H1 (cell line): ENCODE results near the gene CSKMT. TPM values are rescaled to one million over a fixed set of nuclear protein-coding genes. Genes with fewer than 3 reads are reported as not detected.

Experiments
- CTCF ChIA-PET: fragments of 300-600 bp; sonication (Branson Sonifier 250); formaldehyde crosslinking; loops from one replicate; lab custom pipeline; 2021; ENCODE audit not compliant: partially characterized antibody; lab: Charles Lee
- POLR2A ChIA-PET: fragments of 300-600 bp; sonication (Branson Sonifier 250); formaldehyde crosslinking; loops from one replicate; lab custom pipeline; 2021; ENCODE audit warnings: inconsistent platforms; ENCODE audit not compliant: partially characterized antibody; lab: Charles Lee
- DNase-seq, 2 experiments: peaks; one replicate each; pipeline versions ENCODE4 v3.0.0 to v3.0.0-alpha.2; 2010 to 2022; ENCODE audit warnings: low spot score in 2 of 2, low read depth in 1 of 2, mixed read lengths in 1 of 2
- FAIRE-seq: peaks from 2 replicates; lab custom pipeline; 2011; peaks lifted over from hg19 to GRCh38; lab: Jason Lieb, UNC
- H2AFZ ChIP-seq: 2 replicates; pipeline ENCODE4 v1.8.1; 2012; ENCODE audit warnings: low read length, inconsistent platforms
- H2AK5ac ChIP-seq: 2 replicates; pipeline ENCODE4 v1.6.1; 2013; ENCODE audit warnings: low read depth, low read length
- H2BK120ac ChIP-seq: replicated peaks from 2 replicates; pipeline ENCODE3; 2013; ENCODE audit warnings: low read depth, low read length, inconsistent platforms
- H2BK12ac ChIP-seq: 2 replicates; pipeline ENCODE4 v1.6.1; 2013; ENCODE audit warnings: low read depth, low read length
- H2BK15ac ChIP-seq: 2 replicates; pipeline ENCODE4 v1.6.1; 2013; ENCODE audit warnings: low read length
- H2BK20ac ChIP-seq: 2 replicates; pipeline ENCODE4 v1.6.1; 2013; ENCODE audit warnings: low read length
- H2BK5ac ChIP-seq: 2 replicates; pipeline ENCODE4 v1.6.1; 2013; ENCODE audit warnings: low read depth, low read length
- H3K14ac ChIP-seq: 2 replicates; pipeline ENCODE4 v1.6.1; 2013; ENCODE audit warnings: inconsistent platforms; ENCODE audit not compliant: insufficient read length
- H3K18ac ChIP-seq: 2 replicates; pipeline ENCODE4 v1.6.1; 2013; ENCODE audit warnings: low read length; ENCODE audit errors: extremely low read depth
- H3K23ac ChIP-seq: 2 replicates; pipeline ENCODE4 v1.6.1; 2013; ENCODE audit warnings: inconsistent platforms; ENCODE audit not compliant: insufficient read length
- H3K23me2 ChIP-seq: 2 replicates; pipeline ENCODE4 v1.6.1; 2013; ENCODE audit warnings: low read depth, low read length
- H3K27ac ChIP-seq: 2 replicates; pipeline ENCODE4 v1.6.1; 2011; ENCODE audit warnings: low read depth, low read length, inconsistent platforms
- H3K27me3 ChIP-seq, 4 experiments: replicated peaks in 1 of 4; 1 replicate in 1 of 4; 2 replicates in 3 of 4; pipeline versions ENCODE4 v1.6.1 to v1.8.1; 2011 to 2013; ENCODE audit warnings: low read length in 3 of 4, mild to moderate bottlenecking in 3 of 4, inconsistent platforms in 2 of 4, mixed read lengths in 2 of 4, moderate library complexity in 1 of 4; ENCODE audit not compliant: control insufficient read depth in 3 of 4, insufficient read depth in 3 of 4; ENCODE audit errors: extremely low read depth in 1 of 4
- H3K36me3 ChIP-seq, 4 experiments: 2 replicates each; pipeline versions ENCODE4 v1.6.1 to v1.8.1; 2011 to 2013; ENCODE audit warnings: mild to moderate bottlenecking in 4 of 4, low read length in 3 of 4, moderate library complexity in 2 of 4, control low read depth in 1 of 4, inconsistent platforms in 1 of 4; ENCODE audit not compliant: insufficient read depth in 4 of 4, control insufficient read depth in 2 of 4
- H3K4ac ChIP-seq: replicated peaks from 2 replicates; pipeline ENCODE3; 2013; ENCODE audit warnings: low read length, low read depth, mixed read lengths, inconsistent platforms; ENCODE audit not compliant: insufficient read length
- H3K4me1 ChIP-seq, 4 experiments: replicated peaks in 1 of 4; 1 replicate in 1 of 4; 2 replicates in 3 of 4; pipeline versions ENCODE4 v1.6.1 to v1.8.1; 2011 to 2013; ENCODE audit warnings: low read length in 3 of 4, inconsistent platforms in 2 of 4, mixed read lengths in 1 of 4; ENCODE audit not compliant: insufficient read depth in 4 of 4, control insufficient read depth in 3 of 4
- H3K4me2 ChIP-seq, 2 experiments: 2 replicates each; pipeline versions ENCODE4 v1.6.1 to v1.8.1; 2011 to 2013; ENCODE audit warnings: low read depth in 2 of 2, low read length in 2 of 2, control low read depth in 1 of 2, inconsistent platforms in 1 of 2, mild to moderate bottlenecking in 1 of 2; ENCODE audit not compliant: insufficient read depth in 1 of 2
- H3K4me3 ChIP-seq, 4 experiments: fragments of 200-600, 300-600 bp in 1 of 4; sonication (generic), shearing (Covaris generic), sonication (Bioruptor Twin) in 1 of 4; 2 replicates each; pipeline versions ENCODE4 v1.5.1 to v1.8.1; 2011 to 2016; ENCODE audit warnings: low read length in 4 of 4, low read depth in 3 of 4, control low read depth in 2 of 4, inconsistent platforms in 2 of 4, mild to moderate bottlenecking in 2 of 4, mixed read lengths in 1 of 4, moderate library complexity in 1 of 4; ENCODE audit not compliant: insufficient read depth in 2 of 4; ENCODE audit errors: extremely low read depth in 1 of 4
- H3K56ac ChIP-seq: replicated peaks from 2 replicates; pipeline ENCODE3; 2013; ENCODE audit warnings: low read depth, mild to moderate bottlenecking, mixed read lengths, low read length, inconsistent platforms; ENCODE audit not compliant: insufficient read length
- H3K79me1 ChIP-seq: 2 replicates; pipeline ENCODE4 v1.6.1; 2013; ENCODE audit warnings: low read depth, low read length, control low read depth
- H3K79me2 ChIP-seq, 2 experiments: 2 replicates each; pipeline versions ENCODE4 v1.6.1 to v1.8.1; 2012 to 2013; ENCODE audit warnings: low read length in 2 of 2, mild to moderate bottlenecking in 2 of 2, inconsistent platforms in 1 of 2; ENCODE audit not compliant: insufficient read depth in 2 of 2, control insufficient read depth in 1 of 2
- H3K9ac ChIP-seq, 4 experiments: replicated peaks in 1 of 4; 1 replicate in 1 of 4; 2 replicates in 3 of 4; pipeline versions ENCODE4 v1.6.1 to v1.8.1; 2011 to 2013; ENCODE audit warnings: low read depth in 3 of 4, low read length in 3 of 4, control low read depth in 2 of 4, mild to moderate bottlenecking in 2 of 4, moderate library complexity in 2 of 4, inconsistent platforms in 1 of 4; ENCODE audit errors: extremely low read depth in 1 of 4
- H3K9me3 ChIP-seq, 2 experiments: 2 replicates each; pipeline versions ENCODE4 v1.6.1 to v1.8.1; 2012 to 2013; ENCODE audit warnings: mild to moderate bottlenecking in 2 of 2, moderate library complexity in 2 of 2, control low read depth in 1 of 2, inconsistent platforms in 1 of 2, low read depth in 1 of 2, low read length in 1 of 2, mixed read lengths in 1 of 2; ENCODE audit not compliant: insufficient read depth in 2 of 2
- H4K20me1 ChIP-seq, 2 experiments: replicated peaks in 1 of 2; 2 replicates each; pipeline versions ENCODE3 to v1.8.1; 2011 to 2013; ENCODE audit warnings: inconsistent platforms in 2 of 2, low read length in 2 of 2, mild to moderate bottlenecking in 1 of 2; ENCODE audit not compliant: insufficient read depth in 2 of 2, control insufficient read depth in 1 of 2
- H4K5ac ChIP-seq: 2 replicates; pipeline ENCODE4 v1.6.1; 2013; ENCODE audit warnings: low read length, low read depth, mixed read lengths, inconsistent platforms; ENCODE audit not compliant: insufficient read length
- H4K8ac ChIP-seq: 2 replicates; pipeline ENCODE4 v1.8.0; 2013; ENCODE audit warnings: mild to moderate bottlenecking, moderate library complexity, low read length, inconsistent platforms; ENCODE audit not compliant: insufficient read depth; ENCODE audit errors: extremely low read depth
- H4K91ac ChIP-seq: replicated peaks from 2 replicates; pipeline ENCODE3; 2013; ENCODE audit warnings: low read length, mixed read lengths, inconsistent platforms; ENCODE audit not compliant: insufficient read length
- BRCA1 ChIP-seq: IDR thresholded peaks from 2 replicates; pipeline ENCODE4 v1.6.1; 2012; ENCODE audit warnings: low read depth, low read length, improper control_type of control experiment
- CHD1 ChIP-seq: IDR thresholded peaks from 2 replicates; pipeline ENCODE4 v1.6.1; 2012; ENCODE audit warnings: low read depth, low read length, improper control_type of control experiment
- RAD21 ChIP-seq, 2 experiments: IDR thresholded peaks in 1 of 2; conservative IDR thresholded peaks in 1 of 2; 2 replicates each; pipeline ENCODE4 v1.6.1; 2011; ENCODE audit warnings: low read depth in 2 of 2, low read length in 2 of 2, improper control_type of control experiment in 1 of 2, inconsistent platforms in 1 of 2, mild to moderate bottlenecking in 1 of 2, moderate library complexity in 1 of 2
- SP1 ChIP-seq: IDR thresholded peaks from 2 replicates; pipeline ENCODE4 v1.6.1; 2011; ENCODE audit warnings: low read depth, low read length
- TAF1 ChIP-seq: IDR thresholded peaks from 2 replicates; pipeline ENCODE4 v1.6.1; 2011; ENCODE audit warnings: mild to moderate bottlenecking, low read depth, low read length
- YY1 ChIP-seq: IDR thresholded peaks from 2 replicates; pipeline ENCODE4 v1.6.1; 2011; ENCODE audit warnings: low read depth, mild to moderate bottlenecking, low read length
- WGBS, 2 experiments: shearing (Covaris generic) in 1 of 2; methylation state at CpG; one replicate each; pipeline versions ENCODE4 v1.1.6 to v1.1.7; 2013 to 2015; ENCODE audit warnings: low lambda C conversion rate in 2 of 2, mixed read lengths in 2 of 2, inconsistent platforms in 1 of 2, low coverage in 1 of 2, missing lambda C conversion rate in 1 of 2; ENCODE audit not compliant: insufficient replicate concordance in 2 of 2, insufficient coverage in 1 of 2, insufficient read length in 1 of 2; ENCODE audit errors: extremely low coverage in 1 of 2, missing lambda C conversion rate in 1 of 2; 5-methylcytosine and 5-hydroxymethylcytosine counted together
- polyA plus RNA-seq, 7 experiments: library from polyadenylated mRNA; depleted of rRNA in 3 of 7; stranded (reverse) in 5 of 7; unstranded in 2 of 7; fragments of >200 nt in 5 of 7; fragments of 200-250 nt in 2 of 7; gene quantifications; 1 replicate in 5 of 7; 2 replicates in 1 of 7; 4 replicates in 1 of 7; pipeline versions ENCODE4 v1.2.1 to v1.2.3, GENCODE V29; 2011 to 2013; ENCODE audit warnings: missing spikeins in 2 of 7, mixed read lengths in 2 of 7
- total RNA-seq: library from RNA; stranded (reverse); fragmentation: NEBNext Ultra II Directional; extraction: Animal tissue kit (Norgen Biotek cat#: 25700); gene quantifications from 2 replicates; pipeline ENCODE4 v1.2.1, GENCODE V29; 2021

Gene CSKMT
- total and polyA plus RNA-seq, 2 of the 8 experiments (the other 6 are each of a cell fraction or from before 2014, with no cell fraction given) = 12.0 to 66.1 TPM

DNA sequence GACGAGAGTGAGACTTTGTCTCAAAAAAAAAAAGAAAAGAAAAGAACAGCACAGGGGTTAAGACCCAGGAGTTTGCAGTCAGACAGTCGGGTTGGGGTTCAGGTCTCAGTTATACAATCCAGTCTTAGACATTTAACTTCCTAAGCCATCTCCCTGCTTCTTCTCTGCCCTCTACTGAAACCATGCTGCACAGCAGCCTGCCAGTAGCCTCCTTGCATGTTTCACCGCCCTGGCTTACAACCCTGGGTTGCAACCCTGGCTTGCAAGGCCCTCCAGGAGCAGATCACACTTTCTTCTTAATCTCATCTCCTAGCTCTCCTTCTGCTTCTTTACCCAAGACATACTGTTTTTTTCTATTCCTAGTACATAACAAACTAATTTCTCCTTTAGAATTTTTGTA lies 37.4 kb upstream of the CSKMT start:
- Histone ChIP-seq H3K23me2 (no peaks in the 10 kb centered on the region), H2BK5ac (no peak overlapping the region), H2AFZ (no peak overlapping the region), H2BK20ac (no peak overlapping the region), H3K56ac (no peak overlapping the region), H4K20me1 (peaks cover 4 to 9% of the 10 kb centered on the region in 2 experiments), H3K18ac (no peak overlapping the region), H3K36me3 (peaks cover 50 to 72% (median 62%) of the 10 kb centered on the region in 4 experiments), H4K8ac (no peak overlapping the region), H3K79me2 (no peaks in the 10 kb centered on the region), H4K5ac (no peak overlapping the region), H3K4me2 (no peak overlapping the region), H3K79me1 (no peaks in the 10 kb centered on the region), H3K23ac (no peak overlapping the region), H3K14ac (no peak overlapping the region), H3K4ac (no peak overlapping the region), H3K4me3 (no peak overlapping the region), H2BK15ac (no peak overlapping the region), H4K91ac (no peak overlapping the region), H3K4me1 (no peaks in the 10 kb centered on the region), H3K27me3 (no peaks in the 10 kb centered on the region), H3K9me3 (no peaks in the 10 kb centered on the region), H2BK120ac (no peak overlapping the region), H3K9ac (no peak overlapping the region), H2BK12ac (no peak overlapping the region), H3K27ac (no peak overlapping the region), H2AK5ac (no peak overlapping the region)
- WGBS, 2 experiments = 91% methylated on average over 3 of the region's 3 CpGs; no CpG with 5 or more reads in 1 of the 2 experiments
- CTCF ChIA-PET = interaction anchor here (1.1 to 1.8 kb wide), 4 partner anchors 16 to 233 kb away, joined by 3 to 5 read pairs (median 4); partner anchors contain the start of gene TUT1
- DNase-seq (no peak), FAIRE-seq (no peak)
- POLR2A ChIA-PET = interaction anchor here (0.6 to 1.2 kb wide), 4 partner anchors 56 to 266 kb away, joined by 3 read pairs; partner anchors contain the start of gene HNRNPUL2
- peak in 1 of 2 experiments; percentile 12; a peak in 1 of 4 replicates for TF ChIP-seq RAD21 (IDR thresholded peaks at IDR 0.05 in 1 of 2, conservative IDR thresholded peaks at IDR 0.05 in 1 of 2; ENCODE audit: low read depth in 2 of 2, low read length in 2 of 2)
- no peak for TF ChIP-seq TAF1
- TF ChIP-seq YY1 = no peak
- TF ChIP-seq CHD1 = no peak
- TF ChIP-seq BRCA1 = no peak
- no peak for TF ChIP-seq SP1
